K562 (cell line): ENCODE results near the gene ZBTB22. TPM values are rescaled to one million over a fixed set of nuclear protein-coding genes. Genes with fewer than 3 reads are reported as not detected.

Experiments
- EGR1 ChIP-seq: fragments of 450-650 bp; conservative IDR thresholded peaks from 2 replicates; pipeline ENCODE4 v1.6.1; 2017; ENCODE audit warnings: mild to moderate bottlenecking
- ESRRA ChIP-seq: fragments of 450-650 bp; IDR thresholded peaks from 2 replicates; pipeline ENCODE4 v1.6.1; 2014; ENCODE audit warnings: low read depth, mild to moderate bottlenecking, moderate library complexity, borderline replicate concordance
- HDAC6 ChIP-seq: IDR thresholded peaks from 2 replicates; pipeline ENCODE4 v1.6.1; 2012; ENCODE audit warnings: low read depth, mild to moderate bottlenecking, control low read depth, inconsistent platforms, low read length, moderate library complexity
- ILF3 ChIP-seq: fragments of 450-650 bp; IDR thresholded peaks from 2 replicates; pipeline ENCODE4 v1.6.1; 2018; ENCODE audit warnings: antibody characterized with exemption, mild to moderate bottlenecking, moderate library complexity, borderline replicate concordance
- TCF15 ChIP-seq: fragments of 250-450 bp; sonication (Bioruptor Pico); IDR thresholded peaks from 2 replicates; pipeline ENCODE4 v1.8.0; 2022; ENCODE audit warnings: moderate library complexity, mild to moderate bottlenecking, inconsistent platforms
- XRCC5 ChIP-seq: fragments of 200-400 bp; formaldehyde crosslinking; IDR thresholded peaks from 2 replicates; pipeline ENCODE4 v1.6.1; 2017; ENCODE audit warnings: low read depth, mild to moderate bottlenecking, low read length
- ZC3H8 ChIP-seq: fragments of 450-650 bp; IDR thresholded peaks from 2 replicates; pipeline ENCODE4 v1.6.1; 2017
- ZNF175 ChIP-seq: fragments of 200-800 bp; sonication (Bioruptor generic); IDR thresholded peaks from 2 replicates; pipeline ENCODE4 v1.6.1; 2016; ENCODE audit warnings: low read depth, mild to moderate bottlenecking, missing genetic modification characterization, missing compliant biosample characterization
- ZNF398 ChIP-seq: fragments of 250-450 bp; sonication (Bioruptor Pico); IDR thresholded peaks from 2 replicates; pipeline ENCODE4 v1.8.0; 2021; ENCODE audit warnings: moderate library complexity, mild to moderate bottlenecking, inconsistent platforms
- ZNF407 ChIP-seq: fragments of 450-650 bp; IDR thresholded peaks from 2 replicates; pipeline ENCODE4 v1.6.1; 2016; ENCODE audit warnings: low read depth
- ZNF639 ChIP-seq, 2 experiments: fragments of 200-800 bp in 1 of 2; sonication (Bioruptor generic) in 1 of 2; sonication (generic) in 1 of 2; formaldehyde crosslinking in 1 of 2; IDR thresholded peaks in 1 of 2; conservative IDR thresholded peaks in 1 of 2; 2 replicates each; pipeline versions ENCODE4 v1.5.0 to v1.6.1; 2016 to 2020; ENCODE audit warnings: missing compliant biosample characterization in 1 of 2, missing genetic modification characterization in 1 of 2, missing genetic modification reagents in 1 of 2
- ZNF655 ChIP-seq: fragments of 250-450 bp; sonication (Bioruptor Pico); IDR thresholded peaks from 2 replicates; pipeline ENCODE4 v1.5.0; 2021
- ZNF696 ChIP-seq: fragments of 250-450 bp; sonication (Bioruptor Pico); conservative IDR thresholded peaks from 2 replicates; pipeline ENCODE4 v1.4.0; 2020; ENCODE audit warnings: mild to moderate bottlenecking, moderate library complexity
- polyA plus RNA-seq, 8 experiments: library from polyadenylated mRNA; depleted of rRNA in 4 of 8; stranded (reverse) in 5 of 8; unstranded in 3 of 8; fragments of >200 nt; fragmentation: Nextera tagmentation in 2 of 8; fragmentation: Illumina TruSeq in 1 of 8; extraction: Ambion mirVana in 2 of 8; extraction: Trizol in 1 of 8; gene quantifications; 2 replicates each; pipeline versions ENCODE4 v1.2.1 to v1.2.3, GENCODE V29; 2011 to 2014; ENCODE audit warnings: inconsistent platforms in 1 of 8, missing spikeins in 1 of 8
- total RNA-seq, 7 experiments: library from RNA; depleted of rRNA in 6 of 7; stranded (reverse); fragments of >200 nt in 6 of 7; fragmentation: Illumina TruSeq in 2 of 7; extraction: Trizol in 2 of 7; gene quantifications; 2 replicates each; pipeline versions ENCODE4 v1.2.1 to v1.2.3, GENCODE V29; 2011 to 2021; ENCODE audit warnings: low replicate concordance in 1 of 7

The ZBTB22 gene
- total and polyA plus RNA-seq, 9 of the 15 experiments (the other 6 are each of a cell fraction or from before 2014, with no cell fraction given) = 0.21 to 11.9 (median 7.1) TPM

- TF ChIP-seq ZNF639 (CRISPR knock-in tag; conservative IDR thresholded peaks at IDR 0.05 in 1 of 2, IDR thresholded peaks at IDR 0.05 in 1 of 2) (no peak), ILF3 (no peak), ZNF398 (CRISPR knock-in tag) (no peak), HDAC6 (no peak), EGR1 (peak; percentile 90), TCF15 (CRISPR knock-in tag) (no peak), XRCC5 (peak; percentile 66; the same call in 1 of the 2 replicates), ESRRA (peak; percentile 45; the same call in 1 of the 2 replicates), ZC3H8 (no peak), ZNF655 (CRISPR knock-in tag) (no peak), ZNF175 (CRISPR knock-in tag) (no peak), ZNF696 (CRISPR knock-in tag) (no peak), ZNF407 (no peak)
These were observed 5.0 kb downstream of the ZBTB22 start (continued) for GRCh38 chr6:33312361-33313104.
